Suppressor macrophage treated with lipopolysaccharide for 1 hour (primary cell): ENCODE data around the gene GALNT11.
"Not testable (repeated sequence)": the region's sequence is repeated elsewhere in the genome, so short reads cannot be mapped to it uniquely, and the experiment has no call there.

Experiments used
- DNase-seq, 3 donors: peaks; one replicate each; pipeline ENCODE4 v3.0.0-alpha.2; 2020 to 2022

Gene GALNT11

DNA sequence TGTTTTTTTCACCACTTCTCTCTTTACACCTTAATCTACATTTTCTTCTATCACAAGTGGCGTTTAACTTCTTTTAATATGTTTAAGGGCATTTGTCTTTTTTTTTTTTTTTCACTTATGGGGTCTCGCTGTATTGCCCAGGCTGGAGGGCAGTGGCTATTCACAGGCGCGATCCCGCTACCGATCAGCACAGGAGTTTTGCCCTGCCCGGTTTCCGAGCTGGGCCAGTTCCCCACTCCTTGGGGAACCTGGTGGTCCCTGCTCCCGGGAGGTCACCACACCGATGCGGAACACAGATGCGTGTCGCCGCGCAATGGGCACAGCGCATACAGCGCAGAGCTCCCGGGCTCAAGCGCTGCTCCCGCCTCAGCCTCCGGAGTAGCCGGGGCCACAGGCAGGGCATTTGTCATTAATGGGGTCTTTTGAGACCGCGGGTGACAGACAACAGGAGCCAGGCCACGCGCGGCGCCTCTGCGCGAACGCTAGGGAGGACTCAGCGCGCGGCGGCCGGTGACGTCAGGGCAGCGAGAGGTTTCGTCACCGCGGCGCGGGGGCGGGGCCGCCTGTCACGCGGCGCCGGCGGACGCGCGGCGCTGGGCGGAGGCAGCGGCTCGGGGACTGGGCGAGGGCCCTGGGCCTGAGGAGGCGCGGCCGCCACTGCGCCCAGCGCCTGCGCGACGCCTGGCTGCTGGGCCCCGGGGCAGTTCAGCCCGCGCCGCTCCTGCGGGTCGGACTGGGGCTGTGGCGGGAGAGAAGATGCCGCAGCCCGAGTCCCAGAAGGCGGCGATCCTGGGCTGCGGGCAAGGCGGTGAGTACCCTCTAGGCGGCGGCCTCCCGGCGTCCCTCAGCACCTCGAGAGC, at the start of gene GALNT11:
Gene GALNT11 (plus strand): TSS at position 598 of the 860 bp plus-strand sequence. CDS start 68,554 bp downstream, outside the sequence.
- peak; percentile 96 to 99 (median 98) for DNase-seq

DNA sequence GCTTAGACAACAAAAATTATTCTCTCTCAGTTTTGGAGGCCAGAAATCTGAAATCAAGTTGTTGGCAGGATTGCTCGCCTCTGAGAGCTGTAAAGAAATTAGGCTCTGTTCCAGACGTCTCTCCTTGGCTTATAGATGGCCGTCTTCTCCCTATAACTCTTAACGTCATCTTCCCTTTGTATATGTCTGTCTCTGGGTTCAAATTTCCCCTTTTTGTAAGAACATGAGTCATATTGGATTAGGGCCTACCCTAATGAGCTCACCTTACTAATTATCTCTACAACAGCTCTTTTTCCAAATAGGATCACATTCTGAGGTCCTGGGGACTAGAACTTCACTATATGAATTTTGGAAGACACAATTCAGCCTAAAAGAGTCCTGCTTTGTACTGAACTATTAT, 46.9 kb upstream of the GALNT11 start:
- peak in 2 of 3 donors; percentile 23 to 30 for DNase-seq

DNA sequence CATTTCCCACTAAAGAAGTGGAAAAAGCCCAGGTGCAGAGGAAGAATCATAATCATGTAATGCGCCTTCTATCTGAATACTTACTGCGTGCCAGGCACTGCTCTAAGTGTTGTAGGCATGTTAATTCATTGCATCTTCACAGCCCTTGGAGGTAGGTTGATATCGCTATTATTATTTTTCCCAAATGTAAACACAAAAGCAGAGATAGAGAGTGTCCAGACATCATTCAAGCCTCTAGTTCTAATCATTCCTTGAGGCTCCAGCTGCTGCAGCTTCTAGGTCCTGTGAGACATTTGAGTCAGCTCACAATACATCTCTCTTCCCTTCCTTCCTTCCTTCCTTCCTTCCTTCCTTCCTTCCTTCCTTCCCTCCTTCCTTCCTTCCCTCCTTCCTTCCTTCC, 44.3 kb upstream of the GALNT11 start:
- no peak for DNase-seq

DNA sequence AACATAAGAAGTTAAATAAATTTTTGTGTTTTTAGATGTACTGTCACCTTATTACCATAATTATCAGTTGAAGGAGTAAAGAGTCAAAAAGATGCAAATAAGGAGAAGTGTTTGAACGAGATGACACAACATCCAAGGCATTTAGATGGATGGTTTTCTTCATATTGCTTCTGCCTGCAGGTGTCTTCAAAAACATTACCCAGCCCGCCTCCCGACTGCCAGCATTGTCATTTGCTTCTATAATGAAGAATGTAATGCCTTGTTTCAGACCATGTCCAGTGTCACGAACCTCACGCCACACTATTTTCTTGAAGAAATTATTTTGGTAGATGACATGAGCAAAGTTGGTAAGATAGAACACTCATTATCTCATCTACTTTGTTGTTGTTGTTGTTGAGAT, 42.7 kb upstream of the GALNT11 start:
- DNase-seq = no peak

DNA sequence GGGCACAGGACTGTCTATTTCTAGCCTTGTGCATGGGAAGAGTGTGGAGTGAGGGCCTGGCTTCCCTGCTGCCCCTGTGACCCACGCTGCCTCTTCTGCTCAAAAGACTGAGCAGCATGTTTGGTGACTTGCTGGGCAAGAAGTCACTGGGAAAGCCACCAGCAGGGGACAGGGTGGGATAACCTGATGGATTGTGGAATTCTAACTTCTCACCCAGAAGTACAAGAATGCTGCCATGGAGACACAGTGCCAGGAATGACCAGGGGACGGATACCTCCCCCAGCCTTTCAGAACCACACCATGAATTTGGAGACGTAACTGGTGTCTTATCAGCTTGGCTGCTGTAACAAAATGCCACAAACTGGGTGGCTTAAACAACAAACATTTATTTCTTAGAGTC, 40.9 kb upstream of the GALNT11 start:
- no peak for DNase-seq

DNA sequence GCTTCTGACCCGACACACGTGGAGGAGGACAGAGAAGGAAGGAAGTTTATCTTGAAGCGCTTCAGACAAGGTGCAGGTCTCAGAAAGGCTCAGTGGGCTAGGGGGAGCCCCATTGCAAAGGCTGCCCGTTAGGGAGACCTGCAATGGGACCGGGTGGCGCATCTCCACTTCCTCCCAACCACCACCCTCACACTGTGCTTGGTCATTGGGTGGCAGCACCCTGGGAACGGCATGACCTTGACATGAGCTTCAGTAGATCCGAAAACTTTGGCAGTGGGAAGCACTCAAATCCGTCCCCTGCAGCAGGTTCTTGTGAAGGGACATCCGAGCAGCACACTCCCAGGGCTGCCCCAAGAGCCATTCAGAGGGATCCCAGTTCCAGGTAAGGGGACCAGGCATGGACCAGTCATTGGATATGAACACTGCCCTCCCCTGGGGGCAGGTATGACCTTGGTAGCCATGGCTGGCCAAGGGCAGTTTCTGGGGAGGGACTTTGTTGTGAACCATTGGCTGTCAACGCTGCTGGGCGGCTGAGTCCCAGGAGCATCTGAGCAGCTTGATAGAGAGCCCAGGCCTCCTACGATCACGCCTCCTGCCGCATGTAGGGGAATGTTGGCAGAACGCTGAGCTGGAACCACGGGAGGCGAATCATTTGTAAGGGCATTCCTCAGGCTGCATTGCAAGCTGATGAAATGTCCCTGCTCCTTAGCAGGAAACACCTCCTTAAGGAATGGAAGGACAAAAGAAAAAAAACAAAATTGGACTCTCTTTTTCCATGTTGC, 37.5 kb upstream of the GALNT11 start:
- DNase-seq = no peak

DNA sequence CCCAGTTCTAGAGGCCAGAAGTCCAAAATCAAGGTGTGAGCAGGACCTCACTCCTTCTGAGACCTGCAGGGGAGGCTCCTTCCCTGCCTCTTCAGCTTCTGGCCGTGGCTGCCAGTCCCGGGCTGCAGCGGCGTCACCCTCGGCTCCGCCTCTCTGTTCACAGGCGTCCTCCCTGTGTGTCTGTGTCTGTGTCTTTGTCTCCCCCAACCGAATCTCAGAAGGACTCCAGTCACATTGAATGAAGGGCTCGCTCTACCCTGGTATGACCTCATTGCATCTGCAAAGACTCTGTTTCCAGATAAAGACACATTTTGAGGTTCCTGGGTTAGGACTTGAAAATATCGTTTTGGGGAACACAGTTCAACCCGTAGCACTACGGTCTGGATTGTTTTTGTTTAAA, 33.1 kb upstream of the GALNT11 start:
- DNase-seq = peak; percentile 68 to 77 (median 72)

DNA sequence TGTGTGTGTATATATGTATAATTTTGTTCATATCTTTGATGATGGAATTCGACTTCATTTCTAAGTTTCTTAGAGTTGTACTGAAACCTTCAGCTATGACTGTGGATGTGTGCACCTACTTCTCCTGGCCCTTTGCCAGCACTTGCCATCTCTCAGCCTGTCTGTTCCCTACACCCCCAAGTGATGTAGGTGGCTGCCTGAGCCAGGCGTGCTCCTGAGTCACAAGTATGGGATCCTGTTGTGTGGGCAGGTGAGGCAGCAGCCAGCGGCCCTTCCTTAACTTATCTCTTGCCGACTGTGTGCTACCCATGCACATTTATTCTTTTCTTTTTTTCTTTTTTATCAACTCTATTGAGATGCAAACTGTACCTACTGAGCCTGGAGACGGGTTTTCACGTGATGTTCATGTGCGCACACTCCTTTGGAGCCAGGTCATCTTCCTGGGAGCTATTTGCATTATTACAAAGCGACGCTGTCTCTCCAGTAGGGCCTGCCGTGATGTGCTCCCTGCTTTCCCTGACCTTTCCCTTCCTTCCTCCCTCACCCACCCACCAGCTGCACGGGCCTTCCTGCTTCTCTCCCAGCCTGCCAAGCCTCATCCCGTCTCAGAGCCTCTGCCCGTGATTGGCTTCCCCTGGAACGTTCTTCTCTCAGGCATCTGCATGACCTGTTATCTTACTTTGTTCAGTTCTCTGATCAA, 31.3 kb upstream of the GALNT11 start:
- DNase-seq = no peak

DNA sequence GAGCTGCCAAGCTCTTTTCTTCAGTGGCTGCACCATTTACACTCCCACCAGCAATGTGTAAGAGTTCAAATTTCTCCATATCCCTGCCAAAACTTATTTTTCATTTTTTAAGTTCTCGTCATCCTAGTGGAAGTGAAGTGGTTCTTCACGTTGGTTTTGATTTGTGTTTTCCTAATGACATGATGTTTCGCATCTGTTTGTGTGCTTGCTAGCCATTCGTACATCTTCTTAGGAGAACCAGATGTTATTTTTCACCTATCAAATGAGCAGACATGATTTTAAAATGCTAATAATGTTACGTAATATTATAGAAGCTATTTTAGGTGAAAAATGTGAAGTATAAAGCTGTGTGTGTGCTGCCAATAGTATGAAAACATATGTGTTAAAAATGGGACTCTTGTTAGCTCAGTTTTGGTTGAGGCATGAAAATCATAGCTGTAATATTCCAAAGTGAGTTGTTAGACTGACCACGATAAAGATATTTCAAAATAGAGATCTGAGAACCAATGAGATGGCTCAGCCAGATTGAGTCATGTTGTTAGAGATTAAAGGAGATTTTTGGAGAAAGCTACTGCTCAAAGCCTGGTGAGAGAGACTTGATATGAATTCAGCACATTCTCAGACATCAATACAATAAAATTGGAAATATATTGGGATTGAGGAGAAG, 25.9 kb upstream of the GALNT11 start:
- DNase-seq = no peak

DNA sequence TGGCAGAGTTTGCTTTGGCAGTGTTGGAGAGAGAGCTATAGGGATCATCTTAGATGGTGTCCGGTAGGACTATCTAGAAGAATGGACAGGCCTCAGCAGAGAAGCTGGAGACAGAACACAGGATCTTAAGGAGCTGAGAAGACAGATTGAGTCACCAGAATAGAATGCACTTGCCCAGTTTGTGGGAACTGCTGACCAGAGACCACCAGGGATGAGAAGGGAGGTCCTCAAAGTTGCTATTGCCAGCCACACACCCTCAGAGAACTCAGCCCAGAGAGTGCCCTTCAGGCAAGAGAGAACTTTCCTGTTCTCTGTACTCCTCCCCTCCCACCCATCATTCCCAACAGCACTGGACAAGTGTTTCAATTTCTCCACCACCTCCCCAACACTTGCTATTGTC, 25.3 kb upstream of the GALNT11 start:
- no peak for DNase-seq

DNA sequence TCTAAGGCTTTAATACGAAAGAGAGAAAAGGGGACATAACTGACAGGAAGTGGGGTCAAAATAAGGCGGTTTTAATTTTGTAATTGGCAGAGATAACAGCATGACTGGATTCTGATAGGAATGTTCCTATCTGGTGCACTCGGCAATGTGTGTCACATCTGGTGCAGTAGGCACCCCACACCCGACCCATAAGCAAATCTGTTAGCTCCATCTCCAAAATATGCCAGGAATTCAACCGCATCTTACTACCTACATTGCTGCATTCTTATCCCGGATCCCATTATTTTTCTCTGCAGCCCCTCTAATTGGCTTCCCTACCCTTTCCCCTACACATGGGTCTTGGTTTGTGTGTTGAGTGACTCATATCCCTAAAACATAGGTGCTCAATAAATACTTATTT, 19.1 kb upstream of the GALNT11 start:
- no peak for DNase-seq

DNA sequence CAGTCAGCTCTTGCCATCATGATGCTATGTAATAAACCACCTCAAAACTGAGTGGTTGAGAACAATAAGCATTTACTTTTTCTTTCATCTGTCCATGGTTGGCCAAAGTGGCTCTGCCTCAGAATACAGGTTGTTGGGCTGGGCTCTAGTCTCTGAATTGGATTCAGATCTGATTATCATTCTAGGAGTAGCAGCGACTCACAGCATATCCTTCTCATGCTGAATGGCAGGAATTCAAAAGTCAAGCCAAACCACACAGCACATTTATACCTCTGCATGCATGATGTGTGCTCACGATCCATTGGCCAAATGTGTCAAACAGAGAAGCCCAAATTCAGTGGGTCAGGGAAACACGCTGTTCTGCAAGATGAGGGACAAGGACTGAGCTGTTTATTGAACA, 13.6 kb upstream of the GALNT11 start:
- no peak for DNase-seq

DNA sequence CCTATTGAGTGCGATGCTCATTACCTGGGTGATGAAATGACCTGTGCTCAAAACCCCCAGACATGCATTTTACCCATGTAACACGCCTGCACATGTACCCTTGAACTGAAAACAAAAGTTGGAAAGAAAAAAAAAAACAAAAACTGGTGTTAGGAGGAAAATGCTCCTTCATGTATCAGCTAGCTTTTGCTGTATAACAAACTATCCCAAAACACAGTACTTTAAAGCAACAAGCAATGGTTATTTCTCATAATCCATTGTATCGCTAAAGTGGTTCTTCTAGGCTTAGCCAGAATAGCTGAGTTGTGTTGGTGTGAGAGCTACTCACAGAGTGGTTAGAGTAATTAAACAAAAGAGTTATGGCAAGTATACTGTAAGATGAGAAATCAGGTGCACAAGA, 12.2 kb upstream of the GALNT11 start:
- DNase-seq = no peak

DNA sequence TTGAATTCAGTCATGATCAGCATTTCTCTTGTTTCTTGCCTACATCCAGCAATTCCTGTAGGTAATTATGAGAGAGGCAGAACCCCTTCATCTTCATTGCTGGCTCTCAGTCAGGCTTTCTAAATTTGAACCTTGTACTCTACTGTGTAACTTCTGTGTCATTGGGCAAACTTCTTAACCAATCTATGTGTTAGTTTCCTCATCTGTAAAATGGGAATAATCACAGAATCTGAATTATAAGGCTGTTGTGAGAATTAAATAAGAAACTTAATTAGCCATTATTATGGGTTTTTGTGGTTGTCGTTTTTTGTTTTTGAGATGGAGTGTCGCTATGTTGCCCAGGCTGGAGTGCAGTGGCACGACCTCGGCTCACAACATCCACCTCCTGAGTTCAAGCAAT, 11.5 kb upstream of the GALNT11 start:
- DNase-seq = no peak

DNA sequence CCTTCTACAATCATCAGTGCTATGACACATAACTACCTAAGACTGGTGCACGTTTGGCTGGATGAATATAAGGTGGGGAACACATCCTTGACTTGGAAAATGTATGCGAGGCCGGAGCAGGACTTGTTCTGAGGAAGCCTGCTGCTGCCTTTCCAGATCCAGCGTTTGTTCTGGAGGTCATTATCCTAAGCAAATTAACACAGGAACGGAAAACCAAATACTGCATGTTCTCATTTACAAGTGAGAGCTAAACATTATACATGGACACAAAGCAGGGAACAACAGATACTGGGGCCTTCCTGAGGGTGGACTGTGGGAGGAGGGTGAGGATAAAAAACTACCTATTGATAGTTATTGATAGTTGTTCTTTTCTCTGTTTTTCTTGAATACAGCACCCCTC, 10.8 kb upstream of the GALNT11 start:
- no peak for DNase-seq

DNA sequence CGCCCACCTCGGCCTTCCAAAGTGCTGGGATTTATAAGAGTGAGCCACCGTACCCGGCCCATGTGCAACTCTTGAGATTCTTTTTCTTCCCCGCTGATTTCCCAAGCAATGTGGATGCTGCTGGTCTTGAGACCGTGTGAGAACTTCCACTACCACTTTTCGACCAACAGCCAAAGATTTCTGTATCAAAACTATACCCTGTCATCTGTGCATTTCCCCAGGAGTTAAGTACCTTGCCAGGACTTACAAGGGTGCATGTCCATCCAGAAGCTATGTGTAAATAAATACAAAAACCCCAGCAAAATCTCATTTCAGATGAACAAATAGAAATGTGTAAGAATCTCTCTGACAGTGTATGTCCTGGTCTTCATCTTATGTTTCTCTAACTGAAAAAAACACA, 9.9 kb upstream of the GALNT11 start:
- no peak for DNase-seq

DNA sequence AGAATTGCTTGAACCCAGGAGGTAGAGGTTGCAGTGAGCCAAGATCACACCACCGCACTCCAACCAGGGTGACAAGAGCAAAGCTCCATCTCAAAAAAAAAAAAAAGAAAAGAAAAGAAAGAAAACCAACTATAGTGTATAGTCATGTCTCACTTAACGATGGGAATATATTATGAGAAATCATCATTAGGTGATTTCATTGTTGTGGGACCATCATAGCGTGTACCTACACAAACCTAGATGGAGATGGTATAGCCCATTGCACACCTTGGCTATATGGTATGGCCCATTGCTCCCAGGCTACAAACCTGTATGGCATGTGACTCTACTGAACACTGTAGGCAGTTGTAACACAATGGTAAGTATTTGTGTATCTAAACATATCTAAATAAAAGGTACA, 8.5 kb upstream of the GALNT11 start:
- DNase-seq = no peak

DNA sequence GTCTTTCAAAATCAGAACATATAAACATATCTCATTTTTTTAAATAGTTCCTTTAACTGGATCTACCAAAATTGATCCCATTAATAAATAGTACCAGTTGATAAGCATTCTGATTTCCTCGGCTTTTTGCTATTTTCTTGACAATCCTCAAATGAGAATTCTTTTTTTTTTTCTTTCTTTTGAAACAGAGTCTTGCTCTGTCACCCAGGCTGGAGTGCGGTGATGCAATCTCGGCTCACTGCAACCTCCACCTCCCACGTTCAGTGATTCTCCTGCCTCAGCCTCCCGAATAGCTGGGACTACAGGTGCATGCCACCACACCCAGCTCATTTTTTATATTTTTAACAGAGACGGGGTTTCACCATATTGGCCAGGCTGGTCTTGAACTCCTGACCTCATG, 7.8 kb upstream of the GALNT11 start:
- not testable (repeated sequence) for DNase-seq

DNA sequence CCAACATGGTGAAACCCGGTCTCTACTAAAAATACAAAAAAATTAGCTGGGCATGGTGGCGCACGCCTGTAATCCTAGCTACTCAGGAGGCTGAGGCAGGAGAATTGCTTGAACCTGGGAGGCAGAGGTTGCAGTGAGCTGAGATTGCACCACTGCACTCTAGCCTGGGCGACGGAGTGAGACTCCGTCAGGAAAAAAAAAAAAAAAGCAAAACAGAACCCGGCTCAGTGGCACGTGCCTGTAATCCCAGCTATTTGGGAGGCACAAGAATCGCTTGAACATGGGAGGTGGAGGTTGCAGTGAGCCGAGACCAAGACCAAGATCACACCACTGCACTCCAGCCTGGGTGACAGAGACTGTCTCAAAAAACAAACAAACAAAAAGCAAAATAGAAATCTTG, 3.7 kb upstream of the GALNT11 start:
- not testable (repeated sequence) for DNase-seq

DNA sequence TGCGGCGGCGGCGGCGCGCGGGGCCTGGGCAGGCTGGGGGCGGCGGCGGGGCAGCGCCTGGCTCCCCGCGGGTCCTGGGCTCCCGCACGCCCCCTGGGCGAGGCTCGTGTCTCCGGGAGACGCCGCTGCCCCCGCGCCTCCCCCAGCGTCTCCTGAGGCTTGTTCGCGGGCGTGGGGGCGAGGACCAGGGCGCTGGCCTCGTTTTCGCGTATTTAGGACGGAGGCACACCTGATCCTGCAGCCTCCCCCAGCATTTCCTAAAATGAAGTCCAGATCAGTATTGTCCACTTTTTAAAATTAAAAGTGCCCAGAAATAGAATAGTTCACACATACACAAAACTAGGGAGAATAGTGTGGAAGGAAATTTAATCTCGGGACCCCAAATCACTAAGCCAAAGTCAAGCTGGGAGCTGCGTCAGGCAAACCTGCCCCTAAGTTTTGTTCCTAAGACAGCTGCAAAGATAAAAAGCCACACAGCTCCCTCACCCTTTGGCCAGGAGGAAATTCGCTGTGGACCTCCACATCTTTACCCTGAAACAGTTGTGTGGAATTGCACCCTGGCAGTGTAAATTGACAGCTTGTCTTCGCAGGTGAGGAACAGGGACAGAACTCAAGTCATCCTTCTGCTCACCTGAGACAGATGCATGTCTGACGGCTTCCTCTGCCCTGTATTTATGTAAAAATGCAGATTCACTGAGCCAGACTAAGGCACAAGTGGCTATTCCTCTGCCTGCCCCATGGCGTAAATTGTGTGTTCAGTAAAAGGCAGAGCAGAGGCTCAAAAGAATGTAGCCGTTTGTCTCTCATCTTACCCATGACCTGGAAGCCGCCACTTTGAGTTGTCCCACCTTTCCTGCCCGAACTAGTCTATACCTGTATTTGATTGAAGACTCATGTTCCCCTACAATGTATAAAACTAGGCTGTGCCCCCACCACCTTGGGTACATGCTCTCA, 740 bp downstream of the GALNT11 start:
- DNase-seq = no peak

DNA sequence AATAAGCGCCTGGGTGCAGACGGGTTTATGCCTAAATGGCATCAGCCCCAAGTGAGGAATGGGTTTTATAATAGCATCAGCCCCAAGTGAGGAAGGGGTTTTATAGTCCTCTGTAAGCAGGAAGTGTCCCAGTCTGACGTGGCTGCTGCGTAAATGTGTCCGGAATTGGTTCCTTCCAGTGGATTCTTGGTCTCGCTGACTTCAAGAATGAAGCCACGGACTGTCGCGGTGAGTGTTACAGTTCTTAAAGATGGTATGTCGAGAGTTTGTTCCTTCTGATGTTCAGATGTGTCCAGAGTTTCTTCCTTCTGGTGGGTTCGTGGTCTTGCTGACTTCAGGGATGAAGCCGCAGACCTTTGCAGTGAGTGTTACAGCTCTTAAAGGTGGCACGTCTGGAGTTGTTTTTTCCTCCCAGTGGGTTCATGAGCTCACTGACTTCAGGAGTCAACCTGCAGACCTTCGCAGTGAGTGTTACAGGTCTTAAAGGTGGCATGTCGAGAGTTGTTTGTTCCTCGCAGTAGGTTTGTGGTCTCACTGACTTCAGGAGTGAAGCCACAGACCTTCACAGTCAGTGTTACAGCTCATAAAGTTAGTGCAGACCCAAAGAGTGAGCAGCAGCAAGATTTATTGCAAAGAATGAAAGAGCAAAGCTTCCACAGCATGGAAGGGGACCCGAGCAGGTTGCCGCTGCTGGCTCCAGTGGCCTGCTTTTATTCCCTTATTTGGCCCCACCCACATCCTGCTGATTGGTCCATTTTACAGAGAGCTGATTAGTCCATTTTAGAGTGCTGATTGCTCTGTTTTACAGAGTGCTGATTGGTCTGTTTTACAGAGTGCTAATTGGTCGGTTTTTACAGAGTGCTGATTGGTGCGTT, 2.3 kb downstream of the GALNT11 start:
- not testable (repeated sequence) for DNase-seq
